ENCODE measurements around the gene PSMA3.

The PSMA3 gene

GRCh38 chr14:58272588-58273372 is 28.1 kb downstream of the PSMA3 start:
- no peak for DNase-seq

- DNase-seq, result no peak
Observed at GRCh38 chr14:58274881-58275280, 30.2 kb downstream of the PSMA3 start.

- no peak for DNase-seq
Observed at GRCh38 chr14:58275527-58276190, 31.0 kb downstream of the PSMA3 start.

GRCh38 chr14:58276208-58276607 is 31.6 kb downstream of the PSMA3 start:
- DNase-seq, result no peak

GRCh38 chr14:58278177-58278576 is 33.5 kb downstream of the PSMA3 start:
- no peak for DNase-seq

- DNase-seq, result no peak
Observed at GRCh38 chr14:58280954-58281787, 36.5 kb downstream of the PSMA3 start.

GRCh38 chr14:58281969-58282368 is 37.3 kb downstream of the PSMA3 start:
- no peak for DNase-seq

GRCh38 chr14:58282925-58283593 is 38.4 kb downstream of the PSMA3 start:
- DNase-seq, result no peak

GRCh38 chr14:58283730-58284129 is 39.1 kb downstream of the PSMA3 start:
- no peak for DNase-seq

- DNase-seq, result no peak
Observed at GRCh38 chr14:58285132-58285531, 40.5 kb downstream of the PSMA3 start.

GRCh38 chr14:58287607-58288042 is 43.0 kb downstream of the PSMA3 start:
- DNase-seq, result no peak

GRCh38 chr14:58288106-58288792 is 43.6 kb downstream of the PSMA3 start:
- DNase-seq, result no peak

GRCh38 chr14:58291646-58292045 is 47.0 kb downstream of the PSMA3 start:
- no peak for DNase-seq

GRCh38 chr14:58292187-58292586 is 47.5 kb downstream of the PSMA3 start:
- DNase-seq, result no peak

- no peak for DNase-seq
Observed at GRCh38 chr14:58294201-58294600, 49.6 kb downstream of the PSMA3 start.

GRCh38 chr14:58296726-58297125 is 52.1 kb downstream of the PSMA3 start:
- no peak for DNase-seq

- no peak for DNase-seq
Observed at GRCh38 chr14:58297412-58297761, 52.7 kb downstream of the PSMA3 start.

GRCh38 chr14:58297762-58298476 is 53.3 kb downstream of the PSMA3 start:
- DNase-seq, result peak; percentile 97

GRCh38 chr14:58298477-58299400 is 54.1 kb downstream of the PSMA3 start, which contains the start of gene ARID4A:
ARID4A (plus strand) TSS chr14:58298555; CDS start chr14:58299855, 1,300 bp downstream.
- DNase-seq, result no peak
